DOHH2 (cell line): Measurements from ENCODE around the gene ALS2.

ENCODE experiments used
- H3F3A ChIP-seq: fragments of 200-600 bp; sonication (generic), shearing (Covaris generic); 2 replicates; pipeline ENCODE4 v1.6.0; 2016; ENCODE audit warnings: antibody characterized with exemption, mild to moderate bottlenecking; ENCODE audit not compliant: control insufficient read depth, insufficient read depth
- H3K27ac ChIP-seq: fragments of 200-600 bp; sonication (generic); 2 replicates; pipeline ENCODE4 v1.5.1; 2014; ENCODE audit warnings: low read depth, mild to moderate bottlenecking, low read length, moderate library complexity
- H3K27me3 ChIP-seq: fragments of 200-600 bp; sonication (generic); 2 replicates; pipeline ENCODE4 v1.6.1; 2014; ENCODE audit warnings: mild to moderate bottlenecking, low read length, mixed read lengths; ENCODE audit not compliant: control insufficient read depth
- H3K36me3 ChIP-seq: fragments of 200-600 bp; sonication (generic); 2 replicates; pipeline ENCODE4 v1.6.1; 2014; ENCODE audit warnings: mild to moderate bottlenecking, low read length, moderate library complexity, mixed read lengths; ENCODE audit not compliant: control insufficient read depth
- H3K4me1 ChIP-seq: fragments of 200-600 bp; sonication (generic); 2 replicates; pipeline ENCODE4 v1.6.1; 2014; ENCODE audit warnings: mild to moderate bottlenecking, low read length, mixed read lengths; ENCODE audit not compliant: control insufficient read depth
- H3K4me2 ChIP-seq: fragments of 200-600 bp; sonication (generic); 2 replicates; pipeline ENCODE4 v1.6.0; 2014; ENCODE audit warnings: mild to moderate bottlenecking, low read length, moderate library complexity
- H3K4me3 ChIP-seq: fragments of 200-600 bp; sonication (generic); 2 replicates; pipeline ENCODE4 v1.5.1; 2014; ENCODE audit warnings: mild to moderate bottlenecking, low read length, mixed read lengths
- H3K79me2 ChIP-seq: fragments of 200-600 bp; sonication (generic); 2 replicates; pipeline ENCODE4 v1.6.1; 2014; ENCODE audit warnings: mild to moderate bottlenecking, low read length, mixed read lengths; ENCODE audit not compliant: control insufficient read depth
- H3K9me2 ChIP-seq: fragments of 200-600 bp; sonication (generic); replicated peaks from 2 replicates; pipeline ENCODE4 v1.6.1; 2014; ENCODE audit warnings: mild to moderate bottlenecking, low read length, mixed read lengths; ENCODE audit not compliant: control insufficient read depth
- H3K9me3 ChIP-seq: fragments of 200-600 bp; sonication (generic); 2 replicates; pipeline ENCODE4 v1.6.1; 2014; ENCODE audit warnings: antibody characterized with exemption, low read length, mixed read lengths; ENCODE audit not compliant: control insufficient read depth, insufficient read depth
- H4K20me1 ChIP-seq: fragments of 200-600 bp; sonication (generic); 2 replicates; pipeline ENCODE4 v1.6.0; 2014; ENCODE audit warnings: low read depth, mild to moderate bottlenecking, antibody characterized with exemption, low read length, moderate library complexity; ENCODE audit not compliant: control insufficient read depth, insufficient read depth
- CTCF ChIP-seq: fragments of 200-600 bp; sonication (generic); IDR thresholded peaks from one replicate; pipeline ENCODE4 v1.5.1; 2014; ENCODE audit warnings: antibody characterized with exemption, mild to moderate bottlenecking, low read depth, low read length; ENCODE audit not compliant: poor library complexity, severe bottlenecking
- EZH2phosphoT487 ChIP-seq: fragments of 200-600 bp; sonication (generic); IDR thresholded peaks from 2 replicates; pipeline ENCODE4 v1.6.1; 2017; ENCODE audit warnings: borderline replicate concordance, mild to moderate bottlenecking, antibody characterized with exemption, low read length, moderate library complexity, mixed read lengths

Gene ALS2

GRCh38 chr2:201701646-201702045, 79.1 kb downstream of the ALS2 start:
- Histone ChIP-seq H3F3A (no peaks in the 10 kb centered on the region), H3K79me2 (no peaks in the 10 kb centered on the region), H3K4me1 (no peaks in the 10 kb centered on the region), H3K27me3 (peaks cover 4% of the 10 kb centered on the region; the same call in 1 of the 2 replicates), H3K4me2 (no peak overlapping the region), H3K9me2 (no peaks in the 10 kb centered on the region), H3K9me3 (no peaks in the 10 kb centered on the region), H3K27ac (no peak overlapping the region), H3K36me3 (no peaks in the 10 kb centered on the region), H3K4me3 (no peak overlapping the region), H4K20me1 (no peaks in the 10 kb centered on the region)
- TF ChIP-seq EZH2phosphoT487 (no peak), CTCF (no peak)

- H3K36me3 ChIP-seq = no peaks in the 10 kb centered on the region
- no peak overlapping the region for H3K4me3 ChIP-seq
- no peaks in the 10 kb centered on the region for H3K79me2 ChIP-seq
- no peaks in the 10 kb centered on the region for H4K20me1 ChIP-seq
- H3K9me2 ChIP-seq = no peaks in the 10 kb centered on the region
- peaks cover 4% of the 10 kb centered on the region; the same call in 1 of the 2 replicates for H3K27me3 ChIP-seq
- no peak overlapping the region for H3K27ac ChIP-seq
- TF ChIP-seq EZH2phosphoT487 = no peak
- H3K4me2 ChIP-seq = no peak overlapping the region
- no peaks in the 10 kb centered on the region for H3K4me1 ChIP-seq
- no peaks in the 10 kb centered on the region for H3F3A ChIP-seq
- H3K9me3 ChIP-seq = no peaks in the 10 kb centered on the region
Measured at GRCh38 chr2:201699416-201699815, 81.3 kb downstream of the ALS2 start.

DNA sequence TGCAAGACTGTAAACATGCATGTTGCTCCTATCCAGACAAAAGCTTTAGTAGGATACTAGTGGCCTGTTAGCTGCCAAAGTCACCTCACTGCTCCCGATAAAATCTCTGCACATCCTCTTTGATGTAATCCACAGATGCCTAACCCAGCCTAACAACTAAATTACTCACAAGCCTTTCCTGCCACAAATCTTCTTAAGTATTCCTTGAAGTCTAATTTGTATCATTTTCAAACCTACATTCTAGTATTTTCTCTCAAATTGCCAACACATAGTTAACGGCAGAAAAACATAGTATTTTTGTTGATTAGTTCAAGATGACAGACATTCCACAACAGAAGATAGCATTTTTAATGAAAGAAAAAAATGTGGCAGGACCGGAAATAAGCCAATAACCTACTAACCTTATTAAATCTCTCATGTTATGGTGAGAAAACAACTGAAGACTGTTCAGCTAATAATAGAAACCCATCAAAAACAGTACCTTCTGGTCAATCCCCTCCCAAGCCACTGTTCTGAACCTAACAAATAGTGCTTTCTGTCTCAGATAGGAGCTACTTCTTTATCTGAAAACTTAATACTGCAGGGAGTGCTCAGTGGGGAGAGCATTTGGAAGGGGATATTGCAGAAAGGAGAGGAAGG, 82.0 kb downstream of the ALS2 start, which contains the start of gene MPP4:
MPP4 (minus strand) TSS at position 57 of the 639 bp plus-strand sequence. CDS start 4,690 bp downstream, outside the sequence.
- no peaks in the 10 kb centered on the region for H3K36me3 ChIP-seq
- H3K79me2 ChIP-seq = no peaks in the 10 kb centered on the region
- no peak within 1 kb of the TSS for H3K27ac ChIP-seq
- H3F3A ChIP-seq = no peaks in the 10 kb centered on the region
- no peaks in the 10 kb centered on the region for H3K9me2 ChIP-seq
- no peaks in the 10 kb centered on the region for H4K20me1 ChIP-seq
- H3K4me2 ChIP-seq = no peak within 1 kb of the TSS
- no peaks in the 10 kb centered on the region for H3K4me1 ChIP-seq
- TF ChIP-seq EZH2phosphoT487 (no peak), CTCF (no peak)
- no peaks in the 10 kb centered on the region for H3K9me3 ChIP-seq
- H3K4me3 ChIP-seq = no peak within 1 kb of the TSS
- H3K27me3 ChIP-seq = peaks cover 4% of the 10 kb centered on the region; the same call in 1 of the 2 replicates

GRCh38 chr2:201697899-201698298, 82.8 kb downstream of the ALS2 start:
- Histone ChIP-seq H4K20me1 (no peaks in the 10 kb centered on the region), H3K4me1 (no peaks in the 10 kb centered on the region), H3K4me2 (no peak overlapping the region), H3F3A (no peaks in the 10 kb centered on the region), H3K9me3 (no peaks in the 10 kb centered on the region), H3K36me3 (no peaks in the 10 kb centered on the region), H3K9me2 (no peaks in the 10 kb centered on the region), H3K79me2 (no peaks in the 10 kb centered on the region), H3K27ac (no peak overlapping the region), H3K4me3 (no peak overlapping the region), H3K27me3 (peaks cover 7% of the 10 kb centered on the region)
- TF ChIP-seq EZH2phosphoT487 (no peak), CTCF (no peak)
